SW480 (cell line): ENCODE measurements around the gene TSEN2.

Experiments
- DNase-seq: peaks from one replicate; pipeline ENCODE4 v3.0.0-alpha.2; 2016; ENCODE audit warnings: low spot score

TSEN2 gene

DNA sequence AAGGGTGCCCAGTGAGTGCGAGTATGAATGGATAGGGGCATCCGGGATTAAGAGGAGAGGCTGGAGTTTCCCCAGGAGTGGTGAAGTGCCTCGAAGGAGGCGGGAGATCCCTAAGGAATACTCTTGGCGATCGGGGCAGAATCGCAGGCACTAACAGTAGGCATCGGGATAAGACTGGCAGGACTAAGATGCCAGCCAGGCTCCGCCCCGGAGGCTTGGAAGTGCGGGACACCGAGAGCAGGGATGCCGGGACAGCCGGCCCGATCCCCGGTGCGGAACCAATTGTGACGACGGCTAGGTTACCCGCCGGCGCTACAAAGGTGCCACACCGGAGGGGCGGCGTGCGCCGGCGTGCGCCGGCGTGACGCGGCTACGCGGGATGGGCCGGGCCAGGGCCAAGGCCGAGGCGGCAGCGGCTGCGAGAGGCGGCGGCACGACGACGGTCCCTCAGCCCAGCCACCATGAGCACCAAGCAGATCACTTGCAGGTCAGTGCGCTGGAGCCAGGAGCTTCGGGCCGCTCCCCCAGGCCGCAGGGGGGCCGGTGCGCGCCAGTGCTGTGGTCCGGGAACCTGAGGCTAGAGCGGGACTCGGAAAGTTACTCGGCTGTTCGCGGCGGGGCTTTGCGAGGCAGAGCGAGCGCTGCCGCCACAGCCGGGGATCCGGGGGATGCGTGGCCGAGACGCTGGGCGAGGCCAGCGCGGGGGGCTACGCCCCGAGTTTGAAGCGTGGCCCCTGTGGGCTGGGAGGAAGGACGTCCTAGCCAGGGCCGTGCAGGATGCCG, 72.6 kb downstream of the TSEN2 start, which contains the start of gene MKRN2:
Gene MKRN2 (plus strand): TSS at position 398 of the 783 bp plus-strand sequence. CDS start 64 bp downstream, at position 462.
- DNase-seq, result peak; percentile 82

DNA sequence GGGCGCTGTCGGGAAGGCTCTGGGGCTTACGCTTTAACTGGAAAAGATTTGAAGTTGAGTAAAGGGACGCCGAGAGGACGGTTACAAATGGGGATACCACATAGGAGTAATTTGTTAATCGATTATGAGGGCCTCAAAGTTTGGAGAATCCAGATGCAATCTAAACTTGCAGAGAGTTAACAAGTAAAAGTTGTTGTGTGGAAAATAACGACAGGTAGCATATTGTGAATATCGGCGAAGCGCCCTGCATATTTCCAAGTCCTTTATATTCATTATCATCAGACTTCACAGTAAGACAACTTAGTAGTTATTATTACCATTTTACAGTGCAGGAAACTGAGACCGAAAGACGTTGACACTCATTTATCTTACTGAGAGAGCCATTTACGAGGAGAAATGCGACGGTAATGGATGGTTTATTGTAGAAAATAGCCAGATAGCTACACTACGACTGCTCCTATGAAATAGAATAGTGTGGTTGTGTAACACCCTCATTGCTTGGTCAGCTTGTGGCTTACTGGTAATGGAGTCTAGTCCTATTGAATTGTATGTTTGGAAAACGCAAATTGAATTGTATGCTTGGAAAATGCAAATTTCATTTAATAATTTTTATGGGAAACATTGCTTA, 73.3 kb downstream of the TSEN2 start:
- DNase-seq, result peak; percentile 37

DNA sequence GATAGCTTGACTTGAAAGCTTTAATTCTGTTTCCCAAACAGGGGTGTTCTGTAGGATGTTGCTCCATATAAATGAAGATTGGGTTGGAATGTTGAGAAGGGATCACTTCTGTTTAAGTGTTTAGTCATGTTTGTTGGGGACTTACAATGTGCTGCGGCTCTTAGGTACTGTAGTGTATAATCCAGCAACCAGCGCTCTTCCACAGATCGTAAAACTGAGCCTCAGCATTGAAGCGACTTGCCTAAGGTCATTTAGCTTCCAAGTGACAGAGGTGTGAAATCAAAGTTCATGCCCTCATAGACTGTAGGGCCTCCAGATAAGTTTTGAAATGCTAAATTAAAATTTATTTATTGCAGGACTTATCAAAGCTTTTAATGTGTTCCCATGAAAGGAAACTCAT, 74.4 kb downstream of the TSEN2 start:
- DNase-seq, result no peak

DNA sequence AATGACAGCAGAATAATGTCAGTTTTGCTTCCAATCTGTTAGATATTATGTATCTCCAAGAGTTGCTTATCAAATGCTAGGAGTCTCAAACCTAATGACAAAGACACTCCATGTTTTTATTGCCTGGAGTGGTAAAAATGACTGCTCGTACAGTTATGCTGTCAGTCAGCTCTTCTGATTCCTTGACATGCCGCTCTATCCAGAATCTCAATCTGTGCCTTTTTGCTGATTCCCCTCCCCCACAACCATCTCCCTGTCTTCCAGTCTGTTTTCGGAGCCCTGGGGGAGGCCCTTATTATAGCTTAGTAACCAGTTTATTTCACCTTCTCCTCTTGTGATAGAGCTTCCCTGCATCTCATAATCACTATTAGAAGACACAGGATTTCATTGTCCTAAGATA, 75.2 kb downstream of the TSEN2 start:
- DNase-seq, result no peak

DNA sequence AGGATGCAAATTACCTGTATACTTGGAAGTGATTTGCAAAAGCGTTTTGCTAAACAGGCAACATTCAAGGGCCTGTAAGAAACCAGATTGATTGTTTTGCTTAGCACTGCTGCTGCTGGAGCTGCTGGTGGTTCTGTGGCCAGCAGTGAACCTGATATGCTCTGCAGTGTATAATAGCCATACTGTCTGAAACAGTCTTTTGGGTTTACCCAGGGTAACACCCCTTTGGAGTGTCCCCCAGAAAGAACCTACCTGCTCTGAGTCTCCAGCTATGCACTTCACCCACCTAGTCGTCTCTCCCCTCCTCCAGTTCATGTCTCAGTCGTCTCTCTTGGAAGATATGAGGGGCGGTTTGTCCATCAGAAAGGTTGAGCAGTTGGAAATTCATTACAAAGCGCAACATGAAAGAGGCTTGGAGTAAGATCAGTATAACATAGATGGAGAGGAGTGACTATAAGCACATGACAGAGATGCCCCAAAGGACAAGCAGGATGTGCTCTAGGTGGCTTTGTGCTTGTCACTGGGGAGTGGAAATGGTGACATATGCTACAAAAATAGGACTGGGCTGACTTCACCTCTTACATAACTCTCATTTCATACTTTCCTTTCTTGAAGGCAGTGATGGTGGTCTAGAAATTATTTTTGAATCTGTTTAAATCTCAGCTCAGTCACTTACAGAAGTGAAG, 76.4 kb downstream of the TSEN2 start:
- DNase-seq, result no peak

DNA sequence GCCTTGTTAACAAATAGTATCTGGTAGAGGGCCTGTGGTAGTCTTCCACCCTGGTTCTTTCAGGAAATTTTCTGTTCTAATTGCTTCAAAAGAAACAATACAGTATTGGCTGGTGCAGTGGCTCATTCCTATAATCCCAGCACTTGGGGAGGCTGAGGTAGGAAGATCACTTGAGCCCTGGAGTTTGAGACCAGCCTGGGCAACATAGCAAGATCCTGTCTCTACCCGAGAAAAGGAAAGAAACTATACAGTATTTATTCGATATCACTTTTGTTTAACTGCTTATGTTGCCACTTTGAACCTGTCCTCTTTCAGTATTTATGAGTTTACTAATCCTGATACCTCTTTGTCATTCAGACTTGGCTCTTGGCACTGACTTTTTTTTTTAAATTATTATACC, 77.1 kb downstream of the TSEN2 start:
- DNase-seq, result no peak

DNA sequence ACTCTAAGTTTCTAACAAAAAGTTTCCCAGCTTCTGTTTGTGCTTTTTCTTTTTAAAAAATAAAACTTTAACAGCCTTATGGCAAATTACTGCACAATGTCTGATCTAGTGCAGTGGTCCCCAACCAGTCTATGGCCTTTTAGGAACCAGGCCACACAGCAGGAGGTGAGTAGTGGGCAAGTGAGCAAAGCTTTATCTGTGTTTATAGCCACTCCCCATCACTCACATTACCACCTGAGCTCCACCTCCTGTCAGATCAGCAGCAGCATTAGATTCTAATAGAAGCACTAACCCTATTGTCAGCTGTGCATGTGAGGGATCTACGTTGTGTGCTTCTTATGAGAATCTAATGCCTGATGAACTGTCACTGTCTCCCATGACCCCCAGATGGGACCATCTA, 78.2 kb downstream of the TSEN2 start:
- no peak for DNase-seq

DNA sequence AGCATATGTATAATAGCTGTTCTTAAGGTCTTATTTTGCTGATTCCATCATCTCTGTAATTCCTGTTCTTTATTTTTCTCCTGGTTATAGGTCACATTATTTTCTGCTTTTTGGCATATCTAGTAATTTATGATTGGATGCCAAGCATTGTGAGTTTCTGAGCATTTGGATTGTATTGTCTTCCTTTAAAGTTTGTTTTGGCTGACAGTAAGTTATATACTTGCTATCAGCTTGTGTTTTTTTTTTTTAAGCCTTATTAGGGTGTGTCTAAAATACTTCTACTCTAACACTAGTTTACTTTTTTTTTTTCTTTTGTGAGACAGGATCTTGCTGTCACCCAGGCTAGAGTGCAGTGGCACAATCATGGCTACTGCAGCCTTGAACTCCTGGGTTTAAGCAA, 82.7 kb downstream of the TSEN2 start:
- no peak for DNase-seq

DNA sequence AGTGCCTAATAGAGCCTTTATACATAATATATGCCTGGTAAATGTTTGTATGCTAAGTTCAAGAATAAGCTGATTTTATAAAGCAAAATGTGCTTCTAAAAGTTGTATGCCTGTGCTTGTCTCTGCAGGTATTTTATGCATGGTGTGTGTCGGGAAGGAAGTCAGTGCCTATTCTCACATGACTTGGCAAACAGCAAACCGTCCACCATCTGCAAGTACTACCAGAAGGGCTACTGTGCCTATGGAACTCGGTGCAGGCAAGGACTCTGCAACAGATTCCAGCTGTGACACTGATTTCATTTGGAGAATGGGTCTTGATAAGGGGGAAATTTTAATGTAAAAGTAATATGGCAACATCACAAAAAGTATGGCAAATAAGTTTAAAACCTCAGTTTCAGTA, 84.5 kb downstream of the TSEN2 start:
- DNase-seq, result no peak

DNA sequence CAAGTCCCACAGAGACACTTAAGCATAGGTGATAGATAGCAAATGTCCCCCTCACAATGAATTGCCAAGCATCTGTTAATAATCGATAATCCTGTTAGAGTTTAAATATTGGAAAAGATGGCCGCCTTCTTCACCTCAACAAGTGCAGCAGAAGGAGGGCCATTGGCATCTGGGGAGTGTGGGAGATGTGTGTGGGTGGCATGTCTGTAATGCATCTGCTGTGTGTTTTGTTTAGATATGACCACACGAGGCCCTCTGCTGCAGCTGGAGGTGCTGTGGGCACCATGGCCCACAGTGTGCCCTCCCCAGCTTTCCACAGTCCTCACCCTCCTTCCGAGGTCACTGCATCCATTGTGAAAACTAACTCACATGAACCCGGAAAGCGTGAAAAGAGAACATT, 85.6 kb downstream of the TSEN2 start:
- DNase-seq, result no peak

DNA sequence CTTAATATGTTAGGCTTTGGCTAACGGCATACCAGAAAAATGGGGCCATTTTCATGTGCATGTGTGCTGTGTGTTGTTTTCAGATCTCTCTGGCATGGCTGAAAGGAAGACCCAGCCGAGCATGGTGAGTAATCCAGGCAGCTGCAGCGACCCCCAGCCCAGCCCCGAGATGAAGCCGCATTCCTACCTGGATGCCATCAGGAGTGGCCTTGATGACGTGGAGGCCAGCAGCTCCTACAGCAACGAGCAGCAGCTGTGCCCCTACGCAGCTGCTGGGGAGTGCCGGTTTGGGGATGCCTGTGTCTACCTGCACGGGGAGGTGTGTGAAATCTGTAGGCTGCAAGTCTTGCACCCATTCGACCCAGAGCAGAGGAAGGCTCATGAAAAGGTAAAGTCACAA, 87.7 kb downstream of the TSEN2 start:
- no peak for DNase-seq

DNA sequence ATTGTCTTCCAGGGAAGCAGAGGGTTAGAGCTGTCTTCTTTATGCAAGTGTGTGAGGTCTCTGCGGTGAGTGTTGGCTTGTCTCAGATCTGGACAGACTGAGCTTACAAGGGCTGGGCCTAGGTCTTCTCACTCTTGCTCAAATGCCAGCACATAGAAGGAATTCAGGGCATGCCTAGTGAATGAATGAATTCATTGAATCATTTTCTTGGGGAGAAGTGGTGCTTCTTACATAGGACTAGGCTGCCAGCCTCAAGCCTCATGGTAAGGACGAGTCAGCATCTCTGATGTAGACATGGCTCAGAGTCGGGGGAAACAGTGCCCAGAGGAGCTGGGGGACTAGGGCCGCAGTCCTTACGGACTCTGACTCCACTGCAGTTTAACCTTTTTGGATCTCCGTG, 89.9 kb downstream of the TSEN2 start:
- DNase-seq, result no peak

DNA sequence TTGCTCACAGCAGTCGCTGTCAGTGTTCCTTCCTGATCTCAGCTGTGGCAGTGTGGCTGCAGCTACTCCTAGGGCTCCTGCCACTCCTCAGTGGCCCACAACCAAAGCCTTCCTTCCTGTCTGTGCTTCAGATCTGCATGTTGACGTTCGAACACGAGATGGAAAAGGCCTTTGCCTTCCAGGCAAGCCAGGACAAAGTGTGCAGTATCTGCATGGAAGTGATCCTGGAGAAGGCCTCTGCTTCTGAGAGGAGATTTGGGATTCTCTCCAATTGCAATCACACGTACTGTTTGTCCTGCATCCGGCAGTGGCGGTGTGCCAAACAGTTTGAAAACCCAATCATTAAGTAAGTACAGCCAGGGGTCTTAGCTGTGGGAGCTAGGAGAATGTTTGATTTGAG, 90.4 kb downstream of the TSEN2 start:
- no peak for DNase-seq

DNA sequence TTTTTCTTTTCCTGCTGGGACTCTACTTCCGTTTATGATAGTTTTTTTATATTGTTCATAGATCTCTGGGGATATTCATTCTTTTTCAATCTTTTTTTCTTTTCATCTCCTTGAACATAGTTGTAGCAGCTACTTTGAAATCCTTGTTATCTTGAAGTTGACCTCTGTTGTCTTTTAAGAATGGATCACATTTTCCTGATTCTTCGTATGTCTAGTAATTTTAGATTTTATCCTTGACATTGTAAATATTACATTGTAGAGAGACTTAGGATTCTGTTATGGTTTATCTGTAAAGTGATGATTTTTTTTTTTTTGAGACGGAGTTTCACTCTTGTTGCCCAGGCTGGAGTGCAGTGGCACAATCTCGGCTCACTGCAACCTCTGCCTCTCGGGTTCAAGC, 93.1 kb downstream of the TSEN2 start:
- DNase-seq, result no peak

DNA sequence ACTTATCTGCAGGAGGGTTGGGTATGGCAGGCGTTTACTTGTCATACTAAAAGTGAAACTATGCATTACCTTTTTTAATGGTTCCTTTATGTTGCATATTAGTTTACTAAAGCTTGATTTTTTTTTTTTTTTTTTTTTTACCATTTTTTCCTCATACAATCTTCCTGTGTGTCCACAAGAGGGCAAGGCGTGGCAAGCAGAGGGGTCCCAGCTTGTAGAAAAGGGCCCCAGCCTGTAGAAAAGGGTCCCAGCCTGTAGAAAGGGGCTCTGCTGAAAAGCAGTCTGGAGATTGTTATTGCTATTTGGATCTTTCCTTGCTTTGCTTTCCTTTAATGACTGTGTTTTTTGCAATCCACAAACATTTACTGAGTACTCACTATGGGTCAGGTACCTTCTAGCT, 94.5 kb downstream of the TSEN2 start:
- no peak for DNase-seq

DNA sequence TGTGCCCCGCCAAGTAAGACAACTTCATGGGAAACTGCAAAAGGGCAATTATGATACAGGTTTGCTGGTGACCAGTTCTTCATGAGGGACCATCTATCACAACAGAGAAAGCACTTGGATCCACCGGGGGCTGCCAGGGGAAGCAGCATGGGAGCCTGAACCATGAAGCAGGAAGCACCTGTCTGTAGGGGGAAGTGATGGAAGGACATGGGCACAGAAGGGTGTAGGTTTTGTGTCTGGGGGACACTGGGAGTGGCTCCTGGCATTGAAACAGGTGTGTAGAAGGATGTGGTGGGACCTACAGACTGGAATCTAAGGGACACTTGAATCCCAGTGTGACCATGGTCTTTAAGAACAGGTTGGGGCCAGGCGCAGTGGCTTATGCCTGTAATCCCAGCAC, 95.2 kb downstream of the TSEN2 start:
- DNase-seq, result no peak

DNA sequence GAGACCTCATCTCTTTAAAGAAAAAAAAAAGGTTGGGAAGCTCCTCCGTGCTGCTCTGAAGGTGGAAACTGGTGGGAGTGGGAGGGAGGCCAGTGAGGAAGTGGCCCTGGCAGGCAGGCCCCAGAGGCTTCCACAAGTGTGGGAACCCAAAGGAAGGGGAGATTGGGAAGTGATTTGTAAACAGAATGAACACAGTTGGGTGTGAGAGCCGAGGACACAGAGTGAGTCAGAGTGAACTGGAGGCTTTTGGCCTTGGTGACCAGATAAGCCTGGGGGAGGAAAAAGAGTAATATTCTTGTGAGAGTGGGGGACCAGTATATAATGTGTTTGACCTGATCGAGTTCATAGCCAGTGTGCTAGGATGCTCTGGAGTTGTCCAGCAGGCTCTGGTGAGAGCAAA, 95.6 kb downstream of the TSEN2 start:
- no peak for DNase-seq

DNA sequence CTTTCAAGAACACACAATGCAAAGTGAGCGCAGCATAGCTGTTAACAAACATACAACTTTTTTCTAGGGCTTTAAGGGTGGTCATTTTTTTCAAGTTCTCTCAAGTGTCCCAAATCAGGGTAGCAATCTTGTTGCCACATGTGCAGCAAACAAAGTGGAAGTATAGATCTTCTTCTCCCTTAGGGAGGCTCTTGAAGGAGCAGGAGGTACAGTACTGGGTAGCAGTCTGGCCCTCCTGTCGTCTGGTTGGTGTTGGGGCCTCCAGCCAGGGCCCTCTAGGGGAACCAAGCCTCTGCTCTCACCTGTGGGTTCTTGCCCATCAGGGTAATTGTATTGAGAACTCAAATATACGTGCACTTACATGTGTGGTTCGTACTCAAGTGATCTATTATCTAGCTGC, 98.5 kb downstream of the TSEN2 start:
- DNase-seq, result no peak
